K562 (cell line): ENCODE results near the gene DIMT1. TPM values are rescaled to one million over a fixed set of nuclear protein-coding genes. Genes with fewer than 3 reads are reported as not detected.

Experiments
- HNRNPUL1 ChIP-seq: fragments of 200-400 bp; formaldehyde crosslinking; IDR thresholded peaks from 2 replicates; pipeline ENCODE4 v1.6.1; 2017; ENCODE audit warnings: low read length
- RERE ChIP-seq: sonication (generic); formaldehyde crosslinking; IDR thresholded peaks from 2 replicates; pipeline ENCODE4 v1.8.0; 2023; ENCODE audit warnings: missing genetic modification reagents, mild to moderate bottlenecking, borderline replicate concordance
- SRSF1 ChIP-seq: fragments of 200-400 bp; formaldehyde crosslinking; IDR thresholded peaks from 2 replicates; pipeline ENCODE4 v1.6.1; 2017; ENCODE audit warnings: mild to moderate bottlenecking, low read depth, low read length, moderate library complexity
- TAF7 ChIP-seq: fragments of 450-650 bp; IDR thresholded peaks from 2 replicates; pipeline ENCODE4 v1.6.1; 2016; ENCODE audit warnings: missing genetic modification characterization, missing compliant biosample characterization
- ZNF318 ChIP-seq, 2 experiments: fragments of 450-650 bp; IDR thresholded peaks; 2 replicates each; pipeline ENCODE4 v1.6.1; 2016; ENCODE audit warnings: mild to moderate bottlenecking in 2 of 2, borderline replicate concordance in 1 of 2, low read depth in 1 of 2, moderate library complexity in 1 of 2
- ZNF583 ChIP-seq: fragments of 250-450 bp; sonication (Bioruptor Pico); IDR thresholded peaks from 2 replicates; pipeline ENCODE4 v1.4.0; 2020
- polyA plus RNA-seq, 8 experiments: library from polyadenylated mRNA; depleted of rRNA in 4 of 8; stranded (reverse) in 5 of 8; unstranded in 3 of 8; fragments of >200 nt; fragmentation: Nextera tagmentation in 2 of 8; fragmentation: Illumina TruSeq in 1 of 8; extraction: Ambion mirVana in 2 of 8; extraction: Trizol in 1 of 8; gene quantifications; 2 replicates each; pipeline versions ENCODE4 v1.2.1 to v1.2.3, GENCODE V29; 2011 to 2014; ENCODE audit warnings: inconsistent platforms in 1 of 8, missing spikeins in 1 of 8
- total RNA-seq, 7 experiments: library from RNA; depleted of rRNA in 6 of 7; stranded (reverse); fragments of >200 nt in 6 of 7; fragmentation: Illumina TruSeq in 2 of 7; extraction: Trizol in 2 of 7; gene quantifications; 2 replicates each; pipeline versions ENCODE4 v1.2.1 to v1.2.3, GENCODE V29; 2011 to 2021; ENCODE audit warnings: low replicate concordance in 1 of 7
- TF ChIP-seq, protein P1 (sequence below): sonication (generic); formaldehyde crosslinking; IDR thresholded peaks from 2 replicates; pipeline ENCODE4 v1.8.0; 2023; ENCODE audit warnings: mild to moderate bottlenecking, missing genetic modification reagents
- TF ChIP-seq, protein P2 (sequence below): sonication (generic); formaldehyde crosslinking; IDR thresholded peaks from 2 replicates; pipeline ENCODE4 v1.4.0; 2020; ENCODE audit warnings: mild to moderate bottlenecking, missing genetic modification reagents

The DIMT1 gene
- total and polyA plus RNA-seq, 9 of the 15 experiments (the other 6 are each of a cell fraction or from before 2014, with no cell fraction given): 28.9 to 85.3 (median 54.1) TPM

GRCh38 chr5:62403411-62404250, at the start of gene DIMT1 (continued):
- peak in 1 of 2 experiments; percentile 32; a peak in 1 of 4 replicates for TF ChIP-seq ZNF318 (IDR thresholded peaks at IDR 0.05; ENCODE audit: borderline replicate concordance in 1 of 2, low read depth in 1 of 2)
- TF ChIP-seq ZNF583 (CRISPR knock-in tag): no peak
- TF ChIP-seq HNRNPUL1: no peak
- TF ChIP-seq, protein P1, sequence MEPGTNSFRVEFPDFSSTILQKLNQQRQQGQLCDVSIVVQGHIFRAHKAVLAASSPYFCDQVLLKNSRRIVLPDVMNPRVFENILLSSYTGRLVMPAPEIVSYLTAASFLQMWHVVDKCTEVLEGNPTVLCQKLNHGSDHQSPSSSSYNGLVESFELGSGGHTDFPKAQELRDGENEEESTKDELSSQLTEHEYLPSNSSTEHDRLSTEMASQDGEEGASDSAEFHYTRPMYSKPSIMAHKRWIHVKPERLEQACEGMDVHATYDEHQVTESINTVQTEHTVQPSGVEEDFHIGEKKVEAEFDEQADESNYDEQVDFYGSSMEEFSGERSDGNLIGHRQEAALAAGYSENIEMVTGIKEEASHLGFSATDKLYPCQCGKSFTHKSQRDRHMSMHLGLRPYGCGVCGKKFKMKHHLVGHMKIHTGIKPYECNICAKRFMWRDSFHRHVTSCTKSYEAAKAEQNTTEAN: no peak
- TF ChIP-seq, protein P2, sequence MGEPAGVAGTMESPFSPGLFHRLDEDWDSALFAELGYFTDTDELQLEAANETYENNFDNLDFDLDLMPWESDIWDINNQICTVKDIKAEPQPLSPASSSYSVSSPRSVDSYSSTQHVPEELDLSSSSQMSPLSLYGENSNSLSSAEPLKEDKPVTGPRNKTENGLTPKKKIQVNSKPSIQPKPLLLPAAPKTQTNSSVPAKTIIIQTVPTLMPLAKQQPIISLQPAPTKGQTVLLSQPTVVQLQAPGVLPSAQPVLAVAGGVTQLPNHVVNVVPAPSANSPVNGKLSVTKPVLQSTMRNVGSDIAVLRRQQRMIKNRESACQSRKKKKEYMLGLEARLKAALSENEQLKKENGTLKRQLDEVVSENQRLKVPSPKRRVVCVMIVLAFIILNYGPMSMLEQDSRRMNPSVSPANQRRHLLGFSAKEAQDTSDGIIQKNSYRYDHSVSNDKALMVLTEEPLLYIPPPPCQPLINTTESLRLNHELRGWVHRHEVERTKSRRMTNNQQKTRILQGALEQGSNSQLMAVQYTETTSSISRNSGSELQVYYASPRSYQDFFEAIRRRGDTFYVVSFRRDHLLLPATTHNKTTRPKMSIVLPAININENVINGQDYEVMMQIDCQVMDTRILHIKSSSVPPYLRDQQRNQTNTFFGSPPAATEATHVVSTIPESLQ (CRISPR knock-in tag): no peak; the same call in 1 of the 2 replicates
- 0 out of 2 replicates have a peak, but pooled peaks have one; percentile 59 for TF ChIP-seq SRSF1
- TF ChIP-seq RERE (CRISPR knock-in tag): no peak
- TF ChIP-seq TAF7 (tag): peak; percentile 52; the same call in 1 of the 2 replicates
